Bronchial epithelial cell (primary cell): ENCODE measurements around the gene FOXD1. TPM values are rescaled to one million over a fixed set of nuclear protein-coding genes. Genes with fewer than 3 reads are reported as not detected.

Source experiments
- DNase-seq: peaks from one replicate; pipeline ENCODE4 v3.0.0-alpha.2; 2010; ENCODE audit warnings: low read depth
- FAIRE-seq: peaks from 2 replicates; lab custom pipeline; 2011; peaks lifted over from hg19 to GRCh38; lab: Jason Lieb, UNC
- H3K27me3 ChIP-seq: 2 replicates; pipeline ENCODE4 v1.5.1; 2011; ENCODE audit warnings: low read length; ENCODE audit not compliant: control insufficient read depth, insufficient read depth
- H3K36me3 ChIP-seq: 2 replicates; pipeline ENCODE4 v1.5.1; 2011; ENCODE audit warnings: low read length; ENCODE audit not compliant: control insufficient read depth, insufficient read depth
- H3K4me3 ChIP-seq: 2 replicates; pipeline ENCODE4 v1.5.1; 2011; ENCODE audit warnings: mild to moderate bottlenecking, low read depth, low read length, control low read depth
- CTCF ChIP-seq: IDR thresholded peaks from 2 replicates; pipeline ENCODE4 v1.5.1; 2011; ENCODE audit warnings: mild to moderate bottlenecking, moderate library complexity, low read length, control low read depth, inconsistent platforms; ENCODE audit not compliant: insufficient read depth, severe bottlenecking
- total RNA-seq: library from RNA; depleted of rRNA; stranded (reverse); fragments of >200 nt; gene quantifications from 2 replicates; pipeline ENCODE4 v1.2.1, GENCODE V29; 2014

Gene FOXD1
- total RNA-seq = 2.3 and 3.4 TPM in 2 replicates

- H3K27me3 ChIP-seq = peaks cover 58% of the 10 kb centered on the region
- no peaks in the 10 kb centered on the region for H3K36me3 ChIP-seq
- TF ChIP-seq CTCF = no peak
- DNase-seq (peak; percentile 63), FAIRE-seq (no peak)
- H3K4me3 ChIP-seq = peak within 1 kb of the TSS; percentile 37
These were observed at the start of gene FOXD1 for GRCh38 chr5:73448463-73449136. FOXD1 (minus strand) TSS chr5:73448777; CDS start chr5:73448362, 415 bp downstream.

- H3K27me3 ChIP-seq = no peaks in the 10 kb centered on the region
- no peak for FAIRE-seq
These were observed 49.0 kb upstream of the FOXD1 start for GRCh38 chr5:73497497-73498056.

GRCh38 chr5:73496984-73497457 is 48.4 kb upstream of the FOXD1 start:
- peaks cover 3% of the 10 kb centered on the region for H3K36me3 ChIP-seq
- no peaks in the 10 kb centered on the region for H3K27me3 ChIP-seq
- H3K4me3 ChIP-seq = no peak overlapping the region
- TF ChIP-seq CTCF = peak; percentile 36
- DNase-seq (peak; percentile 80), FAIRE-seq (no peak)

More at GRCh38 chr5:73497497-73498056, 49.0 kb upstream of the FOXD1 start:
- TF ChIP-seq CTCF = no peak
- DNase-seq = no peak
- Histone ChIP-seq H3K4me3 (peak overlapping the region; percentile 96), H3K36me3 (peaks cover 5% of the 10 kb centered on the region)

GRCh38 chr5:73495772-73496335 is 47.3 kb upstream of the FOXD1 start:
- FAIRE-seq (no peak), DNase-seq (no peak)
- H3K27me3 ChIP-seq = no peaks in the 10 kb centered on the region
- H3K36me3 ChIP-seq = no peaks in the 10 kb centered on the region
- H3K4me3 ChIP-seq = no peak overlapping the region
- no peak for TF ChIP-seq CTCF

- Histone ChIP-seq H3K27me3 (no peaks in the 10 kb centered on the region), H3K36me3 (no peaks in the 10 kb centered on the region), H3K4me3 (no peak overlapping the region)
- DNase-seq = no peak
- FAIRE-seq = no peak
- TF ChIP-seq CTCF = no peak
These were observed 46.1 kb upstream of the FOXD1 start for GRCh38 chr5:73494721-73495120.
